Eye (tissue), 1 donor: ENCODE data around the gene AP1G2.

ENCODE experiments used
- DNase-seq: peaks from one replicate; pipeline ENCODE4 v3.0.0-alpha.2; 2015

AP1G2 gene

GRCh38 chr14:23570806-23571483, 3.4 kb upstream of the AP1G2 start:
- no peak for DNase-seq

GRCh38 chr14:23569443-23570151, 2.0 kb upstream of the AP1G2 start:
- DNase-seq: no peak

GRCh38 chr14:23568600-23569331, 1.2 kb upstream of the AP1G2 start:
- peak; percentile 63 for DNase-seq

GRCh38 chr14:23568021-23568599, 519 bp upstream of the AP1G2 start:
- DNase-seq: no peak

GRCh38 chr14:23566778-23567185, 809 bp downstream of the AP1G2 start:
- peak; percentile 43 for DNase-seq

GRCh38 chr14:23566112-23566777, 1.3 kb downstream of the AP1G2 start:
- no peak for DNase-seq

- DNase-seq: no peak
These were observed 2.0 kb downstream of the AP1G2 start for GRCh38 chr14:23565626-23566025.

GRCh38 chr14:23564876-23565275, 2.7 kb downstream of the AP1G2 start:
- no peak for DNase-seq

- no peak for DNase-seq
These were observed 3.3 kb downstream of the AP1G2 start for GRCh38 chr14:23564181-23564812.

GRCh38 chr14:23563473-23564180, 4.0 kb downstream of the AP1G2 start:
- DNase-seq: no peak

GRCh38 chr14:23562822-23563472, 4.6 kb downstream of the AP1G2 start:
- DNase-seq: peak; percentile 89

- no peak for DNase-seq
These were observed 5.4 kb downstream of the AP1G2 start for GRCh38 chr14:23561873-23562821.

- DNase-seq: no peak
These were observed 6.3 kb downstream of the AP1G2 start for GRCh38 chr14:23561259-23561658.

GRCh38 chr14:23559926-23560520, 7.6 kb downstream of the AP1G2 start:
- no peak for DNase-seq

- peak; percentile 76 for DNase-seq
These were observed 8.3 kb downstream of the AP1G2 start for GRCh38 chr14:23559010-23559925.

- DNase-seq: no peak
These were observed 9.1 kb downstream of the AP1G2 start for GRCh38 chr14:23558346-23559009.

GRCh38 chr14:23557946-23558345, 9.6 kb downstream of the AP1G2 start:
- DNase-seq: no peak

- DNase-seq: no peak
These were observed 10.1 kb downstream of the AP1G2 start for GRCh38 chr14:23557521-23557920.
